DMS114 treated with DMSO at 0.1 percent for 48 hours (cell line): ENCODE data around the gene ZNF618.

Experiments
- DNase-seq: peaks from one replicate; lab custom pipeline; 2025; ENCODE audit not compliant: unreplicated experiment; lab: John Stamatoyannopoulos, UW

The ZNF618 gene

DNA sequence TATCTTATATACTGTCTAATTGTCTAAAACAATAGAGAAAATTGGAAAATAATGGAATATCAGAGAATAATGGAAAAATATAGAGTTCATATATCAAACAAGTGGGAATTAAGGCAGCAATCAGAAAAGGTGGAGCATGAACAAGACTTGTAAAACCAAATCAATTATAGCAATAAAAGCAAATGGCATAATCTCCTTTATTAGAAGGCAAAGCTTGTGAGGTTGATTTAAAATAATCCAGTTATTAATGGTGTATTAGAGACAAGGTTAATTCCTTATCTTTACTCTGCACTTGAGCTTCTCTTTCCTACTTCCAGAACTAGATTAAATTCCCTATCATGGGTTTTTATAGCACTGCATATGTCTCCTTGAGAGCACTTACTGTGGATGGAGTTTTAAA, 137.9 kb downstream of the ZNF618 start:
- no peak for DNase-seq

GRCh38 chr9:114015607-114016006, 139.5 kb downstream of the ZNF618 start:
- no peak for DNase-seq

DNA sequence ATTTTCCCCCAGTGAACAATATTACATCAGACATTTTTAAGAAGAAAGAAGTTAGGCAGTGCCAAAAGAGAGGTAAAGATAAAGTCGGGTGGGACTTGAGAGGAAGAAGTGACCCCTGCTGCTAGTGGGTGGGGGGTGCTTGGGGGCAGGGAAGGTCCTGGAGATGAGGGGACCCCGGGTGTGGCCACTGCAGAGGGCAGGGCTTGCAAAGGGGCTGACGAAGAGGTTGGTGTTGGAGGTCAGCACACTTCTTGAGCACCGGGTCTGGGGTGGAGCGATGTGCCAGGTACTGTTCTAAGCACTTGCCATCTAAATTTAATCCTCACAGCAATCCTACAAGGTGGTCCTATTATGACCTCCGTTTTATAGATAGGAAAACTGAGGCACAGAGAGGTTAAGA, 140.0 kb downstream of the ZNF618 start:
- DNase-seq: no peak

DNA sequence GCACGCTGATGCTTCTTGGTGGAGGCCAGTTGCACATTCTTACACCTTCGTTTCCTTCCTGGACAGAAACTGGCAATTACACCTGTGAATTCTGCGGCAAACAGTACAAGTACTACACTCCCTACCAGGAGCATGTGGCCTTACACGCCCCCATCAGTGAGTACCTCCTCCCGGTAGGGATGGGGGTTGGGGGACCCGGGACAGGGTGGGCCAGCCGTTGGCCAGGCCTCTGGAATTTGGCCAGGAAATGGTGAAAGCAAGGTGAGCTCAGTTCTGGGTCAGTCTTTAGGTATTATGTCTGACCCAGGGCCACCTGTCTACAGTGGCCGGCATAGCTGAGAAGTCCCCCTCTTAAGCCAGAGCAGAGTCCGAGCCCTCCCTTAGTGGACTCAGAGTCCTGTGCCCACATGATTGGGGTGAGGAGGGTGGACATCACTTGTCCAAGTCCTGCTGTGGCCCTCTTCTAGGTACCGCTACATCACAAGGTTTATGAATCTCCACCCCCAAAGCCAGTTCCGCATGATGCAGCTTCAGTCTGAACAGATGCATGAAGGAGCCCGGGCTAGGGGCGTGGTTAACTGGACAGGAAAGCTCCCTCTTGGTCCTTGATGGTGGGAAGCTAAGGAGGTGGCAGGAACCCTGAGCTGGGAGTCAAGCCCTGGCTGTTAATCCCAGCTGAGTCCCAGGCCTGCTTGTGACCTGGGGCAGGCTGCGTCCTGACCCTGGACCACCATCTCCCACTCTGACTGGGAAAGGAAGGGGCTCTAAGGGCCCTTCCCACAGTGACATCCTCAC, 140.7 kb downstream of the ZNF618 start:
- no peak for DNase-seq

DNA sequence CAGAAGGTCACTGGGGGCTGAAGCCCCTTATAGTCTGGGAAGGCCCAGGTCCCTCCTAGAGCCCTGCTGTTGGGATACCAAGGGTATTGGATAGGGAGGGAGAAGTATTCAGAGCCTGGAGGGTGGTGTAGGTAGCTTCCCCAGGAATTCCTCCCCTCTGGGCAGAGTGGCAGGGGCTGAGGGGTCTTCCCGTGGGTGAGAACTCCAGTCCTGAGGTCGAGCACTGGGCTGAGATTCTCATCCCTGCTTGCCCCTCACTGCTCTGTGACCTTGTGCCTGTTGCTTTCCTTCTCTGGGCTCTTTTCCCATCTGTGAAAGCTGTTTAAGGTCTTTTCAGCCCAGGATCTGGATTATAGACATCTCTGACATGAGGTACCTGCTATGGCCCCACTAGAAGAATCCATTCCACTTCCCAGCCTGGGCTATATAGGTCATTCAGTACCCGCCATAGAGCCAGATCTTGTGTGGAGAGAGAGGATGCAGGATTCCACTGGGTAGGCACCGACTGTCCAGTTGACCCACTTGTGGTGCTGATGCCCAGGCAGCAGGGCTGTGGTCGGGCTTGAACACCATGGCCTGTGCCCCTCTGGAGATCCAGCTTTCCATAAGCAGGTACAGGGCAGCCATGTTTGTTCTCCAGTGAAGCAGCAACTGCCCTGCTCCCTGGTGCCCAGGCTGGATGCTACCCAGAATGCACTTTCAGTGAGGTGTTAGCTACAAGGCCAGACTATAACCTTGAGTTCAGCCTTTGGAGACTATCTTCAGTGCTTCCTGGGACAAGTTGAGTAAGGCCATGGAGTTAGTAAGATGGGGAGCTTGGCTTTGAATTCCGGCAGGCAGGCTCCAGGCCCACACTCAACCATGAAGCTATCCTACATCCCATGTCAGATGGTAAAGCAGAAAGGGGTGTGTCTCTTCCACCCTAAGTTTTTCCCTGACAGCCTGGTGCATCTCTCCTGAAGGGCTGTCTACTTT, 141.9 kb downstream of the ZNF618 start:
- DNase-seq: no peak

DNA sequence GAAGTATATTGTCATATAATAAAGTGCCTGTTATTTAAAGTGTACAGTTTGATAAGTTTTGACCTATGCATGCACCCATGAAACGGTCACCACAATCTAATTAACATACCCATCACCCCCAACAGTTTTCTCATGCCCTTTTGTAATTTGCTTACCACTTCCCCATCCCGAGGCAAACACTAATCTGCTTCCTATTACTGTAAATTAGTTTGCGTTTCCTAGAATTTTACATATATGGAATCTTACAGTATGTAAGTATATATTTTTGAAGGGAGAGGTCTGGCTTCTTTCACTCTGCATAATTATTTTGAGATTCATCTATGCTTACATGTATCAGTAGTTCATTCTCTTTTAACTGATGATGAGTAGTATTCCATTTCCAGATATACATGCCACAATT, 145.5 kb downstream of the ZNF618 start:
- no peak for DNase-seq

DNA sequence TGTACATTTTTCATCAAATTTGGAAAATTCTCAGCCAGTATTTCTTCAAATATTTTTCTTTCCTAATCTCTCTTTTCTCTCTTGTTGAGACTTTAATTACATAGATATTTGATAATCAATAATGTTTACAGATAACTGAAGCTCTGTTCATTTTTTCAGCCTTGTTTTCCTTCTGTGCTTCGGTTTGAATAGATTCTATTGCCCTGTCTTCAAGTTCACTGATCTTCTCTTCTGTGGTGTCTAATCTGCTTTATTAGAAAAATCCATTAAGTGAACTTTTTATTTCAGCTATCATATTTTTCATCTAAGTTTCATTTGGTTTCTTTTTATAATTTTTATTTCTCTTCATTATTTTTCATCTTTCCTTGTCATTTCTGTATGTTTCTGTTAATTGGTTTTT, 147.9 kb downstream of the ZNF618 start:
- DNase-seq: no peak

- no peak for DNase-seq
These were observed 149.2 kb downstream of the ZNF618 start for GRCh38 chr9:114025196-114025753.

DNA sequence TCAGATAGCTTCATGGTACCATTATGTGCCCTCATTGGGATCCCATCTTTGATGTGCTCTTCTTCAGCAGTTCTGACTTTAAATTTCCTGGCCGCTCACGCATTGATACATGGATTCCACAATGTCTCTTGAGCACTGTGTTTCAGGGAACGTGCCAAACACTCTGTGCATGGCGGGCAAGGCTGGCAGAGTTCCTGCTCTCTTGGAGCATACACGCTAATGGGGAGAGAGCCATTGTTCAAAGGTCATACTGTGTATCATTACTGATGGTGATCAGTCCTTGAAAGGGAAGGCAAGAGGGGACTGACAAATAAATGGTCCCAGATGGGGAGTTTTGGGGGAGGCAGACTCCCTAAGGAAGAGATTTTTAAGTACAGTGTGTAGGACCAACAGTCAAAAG, 149.7 kb downstream of the ZNF618 start:
- no peak for DNase-seq

GRCh38 chr9:114026335-114026734, 150.2 kb downstream of the ZNF618 start:
- no peak for DNase-seq

DNA sequence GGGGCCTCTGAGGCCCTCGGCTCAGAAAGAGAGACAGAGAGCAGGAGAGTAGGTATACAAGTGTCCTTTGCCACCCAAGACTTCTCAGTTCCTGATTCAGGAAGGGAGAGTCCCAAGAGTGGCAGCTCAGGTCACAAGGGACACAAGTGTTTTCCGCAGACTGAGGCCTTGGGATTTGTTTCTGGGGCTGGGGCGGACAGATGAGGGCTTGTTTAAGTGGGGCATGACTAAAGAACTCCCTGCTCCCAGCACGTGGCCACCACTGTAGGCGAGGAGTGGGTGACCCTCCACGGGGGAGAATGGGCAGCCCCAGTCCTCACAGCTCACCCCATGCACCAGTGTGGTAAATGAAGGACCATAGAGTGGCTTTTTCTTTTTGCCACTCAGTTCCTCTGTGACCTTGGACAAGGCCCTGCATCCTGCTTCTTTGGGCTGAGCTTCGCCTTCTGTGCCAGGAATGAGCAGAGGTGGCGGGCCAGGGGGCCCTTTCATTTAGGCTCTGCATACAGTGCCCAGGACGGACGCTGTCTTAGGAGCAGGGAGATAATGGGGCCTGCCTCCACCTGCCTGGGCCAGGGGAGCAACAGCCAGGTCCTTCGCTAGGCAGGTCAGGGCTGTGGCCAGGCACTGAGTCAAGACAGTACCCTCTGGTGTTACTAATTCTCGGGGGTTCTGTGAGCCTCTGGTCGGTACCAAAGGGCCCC, 151.2 kb downstream of the ZNF618 start:
- DNase-seq: no peak

GRCh38 chr9:114027863-114028465, 151.9 kb downstream of the ZNF618 start:
- no peak for DNase-seq

- DNase-seq: no peak
These were observed 152.5 kb downstream of the ZNF618 start for GRCh38 chr9:114028646-114029045.

DNA sequence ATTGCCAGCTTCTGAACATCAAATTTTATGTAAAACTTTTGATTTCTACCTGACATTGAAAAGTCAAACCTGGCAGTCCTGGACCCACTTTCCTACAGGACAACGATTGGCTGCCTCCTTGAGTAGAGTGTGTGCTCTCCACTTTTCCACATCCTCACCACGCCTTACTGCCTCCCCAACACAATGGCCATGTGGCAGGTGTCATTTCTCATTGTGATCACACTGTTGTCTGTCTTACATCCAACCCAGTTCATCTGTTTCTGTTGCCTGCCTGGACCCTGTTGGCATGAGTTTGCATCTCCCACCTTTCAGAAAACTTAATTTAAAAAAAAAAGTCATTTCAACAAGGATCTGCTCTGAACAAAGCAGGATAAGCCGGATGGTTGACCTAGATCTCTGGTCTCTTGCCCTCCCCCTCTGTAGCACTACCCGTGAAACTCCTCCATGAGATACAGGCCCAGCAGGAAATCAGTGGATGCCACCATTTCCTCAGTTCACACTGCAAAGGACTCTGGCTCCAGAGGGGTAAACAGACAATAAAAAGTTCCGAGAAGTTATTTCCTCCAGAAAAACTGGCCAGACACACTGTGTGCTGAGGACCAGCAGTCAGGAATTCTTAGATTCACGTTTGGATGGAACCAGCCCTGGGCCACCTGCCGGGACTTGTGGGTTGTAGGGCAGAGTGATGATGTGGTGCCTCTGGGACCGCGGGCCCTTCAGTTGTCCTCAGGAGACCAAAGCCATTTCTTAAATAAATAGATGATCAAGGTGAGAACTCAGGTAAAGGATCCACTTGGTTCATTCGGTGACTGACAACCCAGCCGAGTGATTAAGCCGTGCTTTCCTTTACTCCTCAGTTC, 153.4 kb downstream of the ZNF618 start:
- DNase-seq: no peak

DNA sequence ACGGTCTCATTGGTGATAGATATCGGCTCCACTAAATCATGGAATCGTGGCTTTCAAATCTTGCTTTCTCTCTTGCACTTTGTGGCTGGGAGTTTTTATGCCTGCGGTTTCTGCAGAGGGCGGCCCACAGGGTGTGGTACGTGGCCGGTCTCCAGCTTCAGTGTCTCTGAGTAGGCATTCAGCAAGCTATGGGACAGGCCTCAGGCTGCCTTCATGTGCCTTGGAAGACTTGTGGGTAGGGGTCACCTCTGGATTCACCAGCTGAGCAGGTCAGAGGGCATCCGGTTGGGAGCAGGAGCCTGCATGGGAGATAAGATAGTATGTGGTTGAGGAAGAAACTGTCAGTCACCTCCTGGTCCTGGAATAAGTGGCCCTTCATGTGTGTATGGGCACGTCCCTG, 154.3 kb downstream of the ZNF618 start:
- no peak for DNase-seq

DNA sequence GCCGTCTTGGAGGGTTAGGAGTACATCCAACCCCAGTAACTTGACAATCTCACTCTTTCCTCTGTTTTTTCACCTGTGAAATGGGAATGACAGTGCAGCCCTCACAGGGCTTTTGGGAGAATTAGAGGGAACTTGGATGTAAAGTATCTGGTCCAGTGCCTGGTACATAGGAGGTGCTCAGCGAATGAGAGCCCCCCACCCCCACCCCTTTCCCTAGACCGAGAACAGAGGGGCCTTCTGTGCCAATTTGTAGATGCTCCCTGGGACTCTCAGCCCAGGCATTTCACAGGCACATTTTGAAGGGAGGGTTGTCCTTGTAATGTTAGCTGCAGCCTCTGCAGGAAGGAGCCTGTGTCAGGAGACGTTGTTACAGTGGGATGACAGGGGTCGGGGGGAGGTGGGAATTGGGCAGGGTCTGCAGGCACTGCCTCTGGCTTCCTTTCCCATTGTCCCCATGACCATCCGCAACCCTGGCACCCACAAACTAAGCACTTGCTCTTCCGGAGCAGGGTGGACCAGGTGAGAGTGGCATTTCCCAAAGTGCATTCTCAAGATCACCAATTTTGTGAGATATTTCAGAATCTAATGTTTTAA, 155.0 kb downstream of the ZNF618 start:
- DNase-seq: no peak

DNA sequence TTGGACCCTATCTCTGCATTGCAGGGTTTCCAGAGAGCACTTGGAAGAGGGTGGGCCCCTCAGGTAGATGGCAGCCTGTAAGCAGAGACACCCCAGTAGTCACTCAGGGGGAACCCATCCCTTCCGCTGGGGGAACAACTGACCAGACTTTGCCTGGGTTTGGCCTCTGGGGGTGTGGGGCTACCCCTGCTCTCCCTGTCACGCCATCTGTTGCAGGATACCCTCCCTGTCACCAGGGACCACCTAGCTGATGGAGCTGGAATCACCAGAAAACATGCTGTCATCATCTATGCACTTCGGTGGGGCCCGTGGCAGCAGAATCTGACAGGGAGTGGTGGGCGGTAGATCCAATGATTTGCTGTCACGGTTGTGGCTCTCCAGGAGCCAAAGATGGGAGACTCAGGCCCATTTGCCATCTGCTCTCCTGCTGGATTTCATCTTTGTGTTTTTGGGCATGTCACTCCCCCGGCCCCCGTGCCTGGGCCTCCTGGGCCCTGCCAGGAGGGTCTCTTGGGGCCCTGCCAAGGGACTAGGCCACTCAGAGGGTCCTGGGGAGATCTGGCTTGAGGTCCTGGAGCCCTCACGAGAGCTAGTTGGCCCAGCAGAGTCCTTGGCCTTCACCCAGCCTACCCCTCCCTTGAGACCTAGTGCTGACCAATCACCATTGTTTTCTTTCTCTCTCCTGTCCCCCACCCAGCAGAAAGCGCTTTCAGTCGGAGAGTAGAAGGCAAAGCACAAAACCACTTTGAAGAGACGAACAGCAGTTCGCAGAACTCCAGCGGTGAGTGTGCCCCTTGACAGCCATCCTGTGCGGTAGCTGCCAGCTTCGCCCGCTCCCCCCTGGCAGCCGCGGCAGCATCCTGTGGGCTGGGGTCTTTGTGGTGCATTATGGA, 156.1 kb downstream of the ZNF618 start:
- DNase-seq: no peak

- DNase-seq: no peak
These were observed 157.4 kb downstream of the ZNF618 start for GRCh38 chr9:114033397-114034103.
